Pancreas (tissue), 10 donors: ENCODE data around the gene RAB24. TPM values are rescaled to one million over a fixed set of nuclear protein-coding genes. Genes with fewer than 3 reads are reported as not detected.

Experiments
- ATAC-seq, 4 donors: fragments of 200-7000 bp; cut with Tn5 transposase; one replicate each; pipeline versions ENCODE4 v1.8.0 to v1.9.1; 2020; ENCODE audit warnings: mild to moderate bottlenecking in 4 of 4, moderate library complexity in 4 of 4
- DNase-seq, 6 donors: peaks; one replicate each; pipeline ENCODE4 v3.0.0-alpha.2; 2020
- FAIRE-seq: peaks from 2 replicates; lab custom pipeline; 2012; peaks lifted over from hg19 to GRCh38; lab: Jason Lieb, UNC
- H3K27ac ChIP-seq, 4 donors: fragments of 200-600 bp; sonication (generic); 1 replicate in 3 of 4; 2 replicates in 1 of 4; pipeline versions ENCODE4 v1.5.0 to v1.8.0; 2020
- H3K27me3 ChIP-seq, 4 donors: fragments of 200-600 bp; one replicate each; pipeline ENCODE4 v1.8.0; 2021
- H3K36me3 ChIP-seq, 3 donors: fragments of 200-600 bp; sonication (generic) in 1 of 3; one replicate each; pipeline versions ENCODE4 v1.5.0 to v1.8.0; 2020 to 2021
- H3K4me1 ChIP-seq, 3 donors: fragments of 200-600 bp; one replicate each; pipeline ENCODE4 v1.8.0; 2021
- H3K4me3 ChIP-seq, 4 donors: fragments of 200-600 bp; sonication (generic) in 2 of 4; one replicate each; pipeline versions ENCODE4 v1.5.0 to v1.8.0; 2020 to 2021
- H3K9me3 ChIP-seq, 4 donors: fragments of 200-600 bp; one replicate each; pipeline ENCODE4 v1.8.0; 2021
- WGBS, 2 donors: extraction: QIAGEN DNeasy Blood & Tissue Kit; methylation state at CpG; one replicate each; pipeline ENCODE4 v1.1.7; 2013; 5-methylcytosine and 5-hydroxymethylcytosine counted together
- intact Hi-C, 3 donors: fragments of 100-400 bp; cut with DNase I; formaldehyde crosslinking; loops; one replicate each; pipeline versions ENCODE4 v1.11.1 to v1.14.2; 2022
- polyA plus RNA-seq, 2 donors: library from polyadenylated mRNA; stranded (reverse); fragments of 200-250 nt; gene quantifications; one replicate each; pipeline ENCODE4 v1.2.3, GENCODE V29; 2013
- total RNA-seq, 6 donors: library from RNA; stranded (reverse); fragmentation: NEBNext Ultra II Directional in 4 of 6; extraction: Animal tissue kit (Norgen Biotek cat#: 25700) in 4 of 6; gene quantifications; one replicate each; pipeline versions ENCODE4 v1.2.1 to v1.2.4, GENCODE V29; 2021 to 2023
- TF ChIP-seq, protein P1 (sequence below), 4 donors: fragments of 200-600 bp; sonication (generic) in 3 of 4; IDR thresholded peaks; one replicate each; pipeline versions ENCODE4 v1.5.0 to v1.8.0; 2021; ENCODE audit warnings: antibody characterized with exemption in 4 of 4
- donor health status: healthy with polysubstance abuse.
- donor health status: DM: no; HTN: no; CAD: no; lungs with moderate emphysema.
- donor health status: DM: no; HTN: no; CAD: no.
- donor health status: control.
- donor health status: control.
- donor health status: Bipolar disorder and iron deficiency.
- donor health status: DM: yes; HTN: yes; CAD: no.
- donor health status: DM: no; HTN: no; CAD: no.
- donor health status: DM: no; HTN: no; CAD: no.
- donor health status: DM: yes; HTN: yes; CAD: no.

Gene RAB24
- total and polyA plus RNA-seq, 8 donors, result 34.5 to 160 (median 38.6) TPM

DNA sequence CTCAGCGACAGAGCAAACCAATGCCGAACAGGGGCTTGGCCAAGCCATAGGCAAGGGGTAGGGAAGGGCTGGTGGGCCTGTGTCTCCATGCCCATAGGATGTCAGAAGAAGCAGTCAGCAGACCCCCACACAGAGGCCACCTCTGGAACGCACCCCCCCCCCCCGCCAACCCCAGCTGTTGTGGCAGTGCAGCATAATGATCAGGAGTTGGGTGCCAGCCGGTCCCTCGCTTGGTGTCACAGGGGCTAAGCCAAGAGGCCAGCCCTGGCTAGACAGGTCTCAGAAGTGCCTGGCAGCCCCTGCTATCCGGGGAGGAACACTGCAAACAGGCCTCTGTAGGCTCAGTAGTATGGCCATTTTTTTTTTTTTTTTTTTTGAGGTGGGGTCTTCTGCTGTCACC is 11.9 kb upstream of the RAB24 start:
- WGBS, 2 donors, result 87 to 92% methylated on average over 7 of the region's 7 CpGs
- Histone ChIP-seq H3K27ac (no peak overlapping the region), H3K9me3 (no peaks in the 10 kb centered on the region), H3K36me3 (no peaks in the 10 kb centered on the region), H3K4me3 (no peak overlapping the region), H3K27me3 (no peaks in the 10 kb centered on the region), H3K4me1 (peaks cover 0 to 16% (median 15%) of the 10 kb centered on the region in 3 donors)
- TF ChIP-seq, protein P1, sequence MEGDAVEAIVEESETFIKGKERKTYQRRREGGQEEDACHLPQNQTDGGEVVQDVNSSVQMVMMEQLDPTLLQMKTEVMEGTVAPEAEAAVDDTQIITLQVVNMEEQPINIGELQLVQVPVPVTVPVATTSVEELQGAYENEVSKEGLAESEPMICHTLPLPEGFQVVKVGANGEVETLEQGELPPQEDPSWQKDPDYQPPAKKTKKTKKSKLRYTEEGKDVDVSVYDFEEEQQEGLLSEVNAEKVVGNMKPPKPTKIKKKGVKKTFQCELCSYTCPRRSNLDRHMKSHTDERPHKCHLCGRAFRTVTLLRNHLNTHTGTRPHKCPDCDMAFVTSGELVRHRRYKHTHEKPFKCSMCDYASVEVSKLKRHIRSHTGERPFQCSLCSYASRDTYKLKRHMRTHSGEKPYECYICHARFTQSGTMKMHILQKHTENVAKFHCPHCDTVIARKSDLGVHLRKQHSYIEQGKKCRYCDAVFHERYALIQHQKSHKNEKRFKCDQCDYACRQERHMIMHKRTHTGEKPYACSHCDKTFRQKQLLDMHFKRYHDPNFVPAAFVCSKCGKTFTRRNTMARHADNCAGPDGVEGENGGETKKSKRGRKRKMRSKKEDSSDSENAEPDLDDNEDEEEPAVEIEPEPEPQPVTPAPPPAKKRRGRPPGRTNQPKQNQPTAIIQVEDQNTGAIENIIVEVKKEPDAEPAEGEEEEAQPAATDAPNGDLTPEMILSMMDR (IDR thresholded peaks at IDR 0.05), result no peak
- no peak for ATAC-seq
- intact Hi-C loops, result loop anchor here in 1 of 3 donors (10.0 kb wide), 2 partner anchors 69 to 139 kb away; partner anchors contain the start of gene SLC34A1
- peak in 2 of 6 donors; percentile 32 to 64 for DNase-seq
- FAIRE-seq, result no peak

- FAIRE-seq (no peak), DNase-seq (peak in 2 of 6 donors; percentile 55 to 65), ATAC-seq (no peak)
- Histone ChIP-seq H3K27ac (no peak overlapping the region), H3K4me1 (peaks cover 0 to 20% (median 16%) of the 10 kb centered on the region in 3 donors), H3K36me3 (no peaks in the 10 kb centered on the region), H3K4me3 (no peak overlapping the region), H3K27me3 (no peaks in the 10 kb centered on the region), H3K9me3 (no peaks in the 10 kb centered on the region)
- WGBS, 2 donors, result 85% methylated on average over 15 to 18 of the region's 18 CpGs
- intact Hi-C loops, result loop anchor here in 1 of 3 donors (10.0 kb wide), 2 partner anchors 70 to 140 kb away; partner anchors contain the start of gene SLC34A1
- TF ChIP-seq, protein P1 (IDR thresholded peaks at IDR 0.05), result no peak
These were observed 11.1 kb upstream of the RAB24 start for GRCh38 chr5:177314376-177315342.

GRCh38 chr5:177313561-177314259 is 10.2 kb upstream of the RAB24 start:
- WGBS, 2 donors, result 91 to 95% methylated on average over 15 of the region's 15 CpGs
- Histone ChIP-seq H3K36me3 (no peaks in the 10 kb centered on the region), H3K27me3 (no peaks in the 10 kb centered on the region), H3K27ac (no peak overlapping the region), H3K4me3 (no peak overlapping the region), H3K4me1 (peaks cover 0 to 25% (median 16%) of the 10 kb centered on the region in 3 donors), H3K9me3 (no peaks in the 10 kb centered on the region)
- FAIRE-seq, result no peak
- intact Hi-C loops, result loop anchor here in 1 of 3 donors (10.0 kb wide), 2 partner anchors 71 to 141 kb away; partner anchors contain the start of gene SLC34A1
- no peak for ATAC-seq
- peak in 2 of 6 donors; percentile 23 to 28 for DNase-seq
- TF ChIP-seq, protein P1 (IDR thresholded peaks at IDR 0.05), result no peak

DNA sequence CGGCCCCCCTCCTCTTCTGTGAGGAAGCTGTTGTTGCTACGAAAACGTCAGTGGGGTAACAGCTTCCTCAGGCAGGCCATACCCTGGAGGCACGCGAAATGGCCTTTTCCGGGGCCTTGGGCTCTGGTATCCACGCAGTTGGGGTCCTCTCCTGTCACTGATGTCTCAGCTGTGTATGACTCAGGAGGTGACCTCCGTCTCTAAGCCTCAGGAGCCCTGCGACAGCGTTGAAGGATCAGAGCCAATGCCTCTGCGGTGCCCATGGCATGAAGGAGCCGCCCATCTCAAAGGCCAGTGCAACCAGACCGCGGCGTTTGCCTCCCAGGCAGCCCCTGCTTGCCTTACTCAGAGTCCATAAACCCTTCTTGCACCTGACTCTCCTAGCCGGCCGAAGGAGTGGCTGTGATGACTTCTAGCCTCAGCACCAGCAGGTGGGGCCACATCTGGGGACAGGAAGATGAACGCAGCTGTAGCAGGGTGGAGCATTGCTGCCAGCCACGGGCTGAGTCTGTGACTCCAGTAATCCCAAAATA is 9.2 kb upstream of the RAB24 start:
- FAIRE-seq (no peak), ATAC-seq (no peak), DNase-seq (peak in 1 of 6 donors; percentile 72)
- 34 to 37% methylated on average over 19 of the region's 19 CpGs for WGBS, 2 donors
- no peaks in the 10 kb centered on the region for H3K9me3 ChIP-seq
- no peaks in the 10 kb centered on the region for H3K27me3 ChIP-seq
- no peaks in the 10 kb centered on the region for H3K36me3 ChIP-seq
- H3K4me3 ChIP-seq, result peak overlapping the region in 1 of 4 donors; percentile 50
- TF ChIP-seq, protein P1 (IDR thresholded peaks at IDR 0.05), result no peak
- H3K4me1 ChIP-seq, result peaks cover 9 to 29% (median 12%) of the 10 kb centered on the region in 3 donors
- intact Hi-C loops, result loop anchor here in 1 of 3 donors (10.0 kb wide), 2 partner anchors 72 to 142 kb away; partner anchors contain the start of gene SLC34A1
- H3K27ac ChIP-seq, result no peak overlapping the region
